CD8-positive, alpha-beta memory T cell (primary cell): ENCODE data around the gene PNPLA2. TPM values are rescaled to one million over a fixed set of nuclear protein-coding genes. Genes with fewer than 3 reads are reported as not detected.
A peak's percentile ranks its signal among the peaks of the same experiment; 100 is the strongest.

ENCODE experiments used
- CTCF ChIA-PET: fragments of 350-600 bp; sonication (Branson Sonifier 250); formaldehyde crosslinking; loops from one replicate; lab custom pipeline; 2021; ENCODE audit warnings: antibody characterized with exemption; lab: Charles Lee
- POLR2A ChIA-PET: fragments of 350-600 bp; sonication (Branson Sonifier 250); formaldehyde crosslinking; loops from one replicate; lab custom pipeline; 2021; ENCODE audit warnings: antibody characterized with exemption; lab: Charles Lee
- DNase-seq, 5 donors: peaks; one replicate each; pipeline versions ENCODE4 v3.0.0 to v3.0.0-alpha.2; 2020 to 2022; ENCODE audit warnings: mixed read lengths in 1 of 5
- H3K27ac ChIP-seq: one replicate; pipeline ENCODE4 v1.7.0; 2013; ENCODE audit warnings: low read depth, mild to moderate bottlenecking, low read length, moderate library complexity
- H3K27me3 ChIP-seq: 2 replicates; pipeline ENCODE4 v1.7.0; 2013; ENCODE audit warnings: low read length, mild to moderate bottlenecking; ENCODE audit not compliant: insufficient read depth, poor library complexity, severe bottlenecking
- H3K36me3 ChIP-seq: 2 replicates; pipeline ENCODE4 v1.7.0; 2013; ENCODE audit warnings: mild to moderate bottlenecking, low read length, moderate library complexity; ENCODE audit not compliant: insufficient read depth
- H3K4me1 ChIP-seq: 2 replicates; pipeline ENCODE4 v1.7.0; 2013; ENCODE audit warnings: mild to moderate bottlenecking, low read length, moderate library complexity; ENCODE audit not compliant: insufficient read depth
- H3K4me3 ChIP-seq: 2 replicates; pipeline ENCODE4 v1.7.0; 2013; ENCODE audit warnings: mild to moderate bottlenecking, low read length
- H3K9me3 ChIP-seq: 2 replicates; pipeline ENCODE4 v1.7.0; 2013; ENCODE audit warnings: mild to moderate bottlenecking, low read length
- H3K27ac Mint-ChIP-seq, 8 donors: one replicate each; pipeline ENCODE4 v1.8.0; 2020 to 2021; ENCODE audit warnings: mixed read lengths in 8 of 8, mild to moderate bottlenecking in 6 of 8, inconsistent platforms in 3 of 8, moderate library complexity in 3 of 8
- H3K27me3 Mint-ChIP-seq, 2 donors: one replicate each; pipeline ENCODE4 v1.8.0; 2020 to 2021; ENCODE audit warnings: mixed read lengths in 2 of 2, mild to moderate bottlenecking in 1 of 2, moderate library complexity in 1 of 2
- H3K36me3 Mint-ChIP-seq, 3 donors: one replicate each; pipeline ENCODE4 v1.8.0; 2020 to 2021; ENCODE audit warnings: mixed read lengths in 3 of 3, inconsistent platforms in 1 of 3, mild to moderate bottlenecking in 1 of 3
- H3K4me1 Mint-ChIP-seq, 3 donors: one replicate each; pipeline ENCODE4 v1.8.0; 2020 to 2021; ENCODE audit warnings: mixed read lengths in 3 of 3, inconsistent platforms in 1 of 3, mild to moderate bottlenecking in 1 of 3
- H3K4me3 Mint-ChIP-seq, 7 donors: one replicate each; pipeline ENCODE4 v1.8.0; 2020 to 2021; ENCODE audit warnings: mixed read lengths in 7 of 7, mild to moderate bottlenecking in 6 of 7, moderate library complexity in 4 of 7, inconsistent platforms in 2 of 7
- H3K9me3 Mint-ChIP-seq, 5 donors: one replicate each; pipeline ENCODE4 v1.8.0; 2020 to 2022; ENCODE audit warnings: mixed read lengths in 5 of 5, mild to moderate bottlenecking in 3 of 5, moderate library complexity in 2 of 5, inconsistent platforms in 1 of 5
- polyA plus RNA-seq: library from polyadenylated mRNA; unstranded; fragments of 300-500 nt; fragmentation: Illumina TruSeq; gene quantifications from one replicate; pipeline ENCODE4 v1.2.3, GENCODE V29; 2021
- total RNA-seq, 2 experiments: library from RNA; stranded (reverse); gene quantifications; one replicate each; pipeline ENCODE4 v1.2.3, GENCODE V29; 2021

PNPLA2 gene
- total and polyA plus RNA-seq, 3 experiments from 2014 or later, result 41.5 to 53.0 (median 49.8) TPM

DNA sequence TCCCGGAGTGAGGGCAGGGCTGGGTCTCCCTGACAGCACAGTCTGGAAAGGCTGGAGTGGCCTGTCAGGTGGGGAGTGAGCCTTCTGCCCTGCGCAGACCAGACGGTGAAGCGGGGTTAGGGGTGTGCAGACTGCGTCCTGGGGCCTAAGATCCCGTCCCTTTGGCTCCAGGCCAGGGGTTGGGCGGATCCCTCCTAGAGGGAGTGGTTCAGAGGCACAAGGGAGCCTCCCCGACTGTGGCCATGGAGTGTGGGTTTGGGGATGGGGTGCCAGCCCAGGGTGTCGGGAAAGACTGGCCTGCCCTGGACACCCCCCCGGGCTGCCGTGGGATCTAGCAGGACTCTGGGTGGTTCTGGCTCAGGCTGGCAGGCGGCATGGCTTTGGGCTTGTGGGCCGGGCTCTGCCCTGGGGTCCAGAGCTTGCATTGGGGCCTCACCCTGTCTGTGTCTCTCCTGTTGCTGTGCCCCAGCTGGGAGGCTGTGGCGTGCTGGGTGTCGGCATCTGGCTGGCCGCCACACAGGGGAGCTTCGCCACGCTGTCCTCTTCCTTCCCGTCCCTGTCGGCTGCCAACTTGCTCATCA, 43.5 kb downstream of the PNPLA2 start:
- DNase-seq, result no peak
- POLR2A ChIA-PET, result no interaction called here
- H3K27me3 ChIP-seq, result no peaks in the 10 kb centered on the region
- Mint-ChIP-seq H3K27me3 (no peaks in the 10 kb centered on the region), H3K36me3 (no peaks in the 10 kb centered on the region), H3K9me3 (no peaks in the 10 kb centered on the region), H3K4me1 (peaks cover 0 to under 1% (median under 1%) of the 10 kb centered on the region in 3 donors), H3K27ac (no peak overlapping the region), H3K4me3 (no peak overlapping the region)
- H3K4me3 ChIP-seq, result no peak overlapping the region
- CTCF ChIA-PET, result no interaction called here
- H3K4me1 ChIP-seq, result no peaks in the 10 kb centered on the region
- no peak overlapping the region for H3K27ac ChIP-seq
- no peaks in the 10 kb centered on the region for H3K36me3 ChIP-seq
- no peaks in the 10 kb centered on the region for H3K9me3 ChIP-seq

DNA sequence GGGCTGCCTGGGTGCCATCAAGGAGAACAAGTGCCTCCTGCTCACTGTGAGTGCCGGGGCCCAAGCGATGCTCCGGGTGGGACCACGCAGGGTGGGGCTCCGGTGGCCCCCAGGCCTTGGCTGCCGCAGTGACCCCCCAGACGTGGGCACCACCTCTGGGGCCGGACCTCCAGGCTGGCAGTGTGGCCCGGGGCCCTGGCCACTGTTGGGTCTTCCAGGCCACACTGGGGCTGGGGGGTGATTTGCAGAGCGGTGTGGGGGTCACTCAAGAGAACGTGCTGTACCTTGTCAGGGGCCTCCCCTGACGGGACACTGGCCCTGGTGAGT, 43.9 kb downstream of the PNPLA2 start:
- Mint-ChIP-seq H3K4me3 (no peak overlapping the region), H3K4me1 (no peaks in the 10 kb centered on the region), H3K36me3 (no peaks in the 10 kb centered on the region), H3K27me3 (no peaks in the 10 kb centered on the region), H3K9me3 (no peaks in the 10 kb centered on the region), H3K27ac (no peak overlapping the region)
- ChIA-PET CTCF (no interaction called here), POLR2A (no interaction called here)
- no peaks in the 10 kb centered on the region for H3K4me1 ChIP-seq
- H3K36me3 ChIP-seq, result no peaks in the 10 kb centered on the region
- no peaks in the 10 kb centered on the region for H3K9me3 ChIP-seq
- H3K4me3 ChIP-seq, result no peak overlapping the region
- no peak overlapping the region for H3K27ac ChIP-seq
- DNase-seq, result no peak
- no peaks in the 10 kb centered on the region for H3K27me3 ChIP-seq

DNA sequence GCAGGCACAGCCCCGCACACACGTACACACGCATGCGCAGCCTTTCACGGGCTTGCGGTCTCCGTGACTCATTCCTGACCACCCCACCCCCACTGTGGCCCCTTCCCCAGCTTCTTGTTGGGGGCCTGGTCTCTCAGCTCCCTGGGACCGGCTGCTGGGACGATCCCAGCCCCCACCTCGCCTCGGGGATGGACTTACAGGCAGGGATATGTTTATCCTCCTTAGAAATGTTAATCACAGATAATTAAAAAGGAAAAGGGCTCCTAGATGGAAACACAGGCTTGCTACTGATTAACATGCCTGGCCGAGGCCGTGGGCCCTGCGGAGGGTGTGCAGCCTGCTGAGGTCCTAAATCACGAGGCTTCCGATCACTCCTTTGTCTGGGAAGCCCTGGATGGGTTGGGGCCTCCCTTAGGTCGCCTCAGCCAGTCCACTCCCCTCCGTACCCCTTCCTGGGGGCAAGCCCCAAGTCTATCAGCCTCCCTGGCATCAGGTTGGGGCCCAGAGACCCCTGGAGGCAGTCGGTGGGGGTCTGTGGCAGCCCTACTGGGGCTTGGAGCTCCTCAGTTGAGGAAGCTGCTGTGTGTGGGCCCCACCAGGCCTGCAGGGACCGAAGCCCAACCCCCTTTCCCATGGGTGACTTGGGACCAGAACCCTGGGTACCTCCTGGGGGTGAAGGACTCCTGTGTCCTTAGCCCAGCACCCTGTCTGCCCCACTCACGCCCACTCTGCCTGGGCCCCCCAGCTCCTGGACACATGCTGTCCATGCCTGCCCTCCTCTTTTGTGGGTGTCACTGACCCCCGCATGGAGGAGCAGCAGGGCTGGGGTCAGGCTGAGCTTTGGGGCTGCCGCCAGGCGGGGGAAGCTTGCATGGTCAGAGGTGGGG, 44.6 kb downstream of the PNPLA2 start:
- no peaks in the 10 kb centered on the region for H3K9me3 Mint-ChIP-seq
- no peaks in the 10 kb centered on the region for H3K4me1 Mint-ChIP-seq
- no peak for DNase-seq
- Histone ChIP-seq H3K9me3 (no peaks in the 10 kb centered on the region), H3K4me3 (no peak overlapping the region), H3K27ac (no peak overlapping the region), H3K27me3 (no peaks in the 10 kb centered on the region), H3K4me1 (no peaks in the 10 kb centered on the region), H3K36me3 (no peaks in the 10 kb centered on the region)
- H3K27me3 Mint-ChIP-seq, result no peaks in the 10 kb centered on the region
- POLR2A ChIA-PET, result no interaction called here
- no peaks in the 10 kb centered on the region for H3K36me3 Mint-ChIP-seq
- CTCF ChIA-PET, result no interaction called here
- no peak overlapping the region for H3K4me3 Mint-ChIP-seq
- no peak overlapping the region for H3K27ac Mint-ChIP-seq

GRCh38 chr11:863910-864827, 45.5 kb downstream of the PNPLA2 start:
- Histone ChIP-seq H3K36me3 (no peaks in the 10 kb centered on the region), H3K27ac (no peak overlapping the region), H3K4me3 (no peak overlapping the region), H3K27me3 (no peaks in the 10 kb centered on the region), H3K4me1 (no peaks in the 10 kb centered on the region), H3K9me3 (no peaks in the 10 kb centered on the region)
- ChIA-PET CTCF (no interaction called here), POLR2A (no interaction called here)
- Mint-ChIP-seq H3K4me1 (no peaks in the 10 kb centered on the region), H3K9me3 (no peaks in the 10 kb centered on the region), H3K36me3 (peaks cover 0 to 2% (median 0%) of the 10 kb centered on the region in 3 donors), H3K27ac (peak overlapping the region in 1 of 8 donors; percentile 46), H3K27me3 (no peaks in the 10 kb centered on the region), H3K4me3 (no peak overlapping the region)
- no peak for DNase-seq

GRCh38 chr11:864898-865297, 46.2 kb downstream of the PNPLA2 start:
- Mint-ChIP-seq H3K27ac (peak overlapping the region in 1 of 8 donors; percentile 46), H3K4me3 (no peak overlapping the region), H3K4me1 (no peaks in the 10 kb centered on the region), H3K27me3 (no peaks in the 10 kb centered on the region), H3K36me3 (peaks cover 0 to 4% (median 0%) of the 10 kb centered on the region in 3 donors), H3K9me3 (no peaks in the 10 kb centered on the region)
- no peak for DNase-seq
- Histone ChIP-seq H3K36me3 (no peaks in the 10 kb centered on the region), H3K27ac (no peak overlapping the region), H3K4me3 (no peak overlapping the region), H3K4me1 (no peaks in the 10 kb centered on the region), H3K27me3 (no peaks in the 10 kb centered on the region), H3K9me3 (no peaks in the 10 kb centered on the region)
- CTCF ChIA-PET, result no interaction called here
- POLR2A ChIA-PET, result no interaction called here

DNA sequence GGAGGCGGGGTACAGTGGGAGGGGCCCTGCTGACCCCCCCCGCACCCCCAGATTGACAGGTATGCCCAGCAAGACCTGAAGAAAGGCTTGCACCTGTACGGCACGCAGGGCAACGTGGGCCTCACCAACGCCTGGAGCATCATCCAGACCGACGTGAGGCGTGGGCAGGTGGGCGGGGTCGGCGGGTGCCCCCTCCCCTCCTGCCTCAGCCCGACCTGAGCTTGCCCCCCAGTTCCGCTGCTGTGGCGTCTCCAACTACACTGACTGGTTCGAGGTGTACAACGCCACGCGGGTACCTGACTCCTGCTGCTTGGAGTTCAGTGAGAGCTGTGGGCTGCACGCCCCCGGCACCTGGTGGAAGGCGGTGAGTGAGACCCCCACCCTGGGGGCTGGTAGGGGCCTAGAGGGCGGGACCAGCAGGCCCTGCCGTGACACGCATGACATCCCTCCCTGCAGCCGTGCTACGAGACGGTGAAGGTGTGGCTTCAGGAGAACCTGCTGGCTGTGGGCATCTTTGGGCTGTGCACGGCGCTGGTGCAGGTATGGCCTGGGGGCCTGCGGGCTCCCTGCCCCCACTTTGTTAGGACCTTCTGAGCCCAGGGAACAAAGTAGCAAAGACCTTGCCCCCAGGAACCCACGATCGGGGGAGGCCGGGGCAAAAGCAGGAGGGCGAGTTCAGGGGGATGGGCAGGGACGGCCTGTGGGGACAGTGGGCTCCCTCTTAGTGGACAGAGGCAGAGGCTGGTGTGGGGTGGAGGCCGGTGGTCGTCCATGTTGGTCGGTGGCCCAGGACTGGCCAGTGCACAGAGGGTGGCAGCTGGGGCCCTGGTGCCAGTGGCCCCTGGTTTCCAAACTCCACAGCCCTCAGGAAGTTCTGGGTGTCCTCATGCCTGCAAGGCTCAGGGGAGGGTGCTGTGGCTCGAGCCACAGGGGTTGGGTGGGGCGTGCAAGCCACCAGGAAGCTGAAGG, 47.0 kb downstream of the PNPLA2 start:
- ChIA-PET POLR2A (no interaction called here), CTCF (no interaction called here)
- peaks cover 0 to 4% (median 0%) of the 10 kb centered on the region in 3 donors for H3K36me3 Mint-ChIP-seq

DNA sequence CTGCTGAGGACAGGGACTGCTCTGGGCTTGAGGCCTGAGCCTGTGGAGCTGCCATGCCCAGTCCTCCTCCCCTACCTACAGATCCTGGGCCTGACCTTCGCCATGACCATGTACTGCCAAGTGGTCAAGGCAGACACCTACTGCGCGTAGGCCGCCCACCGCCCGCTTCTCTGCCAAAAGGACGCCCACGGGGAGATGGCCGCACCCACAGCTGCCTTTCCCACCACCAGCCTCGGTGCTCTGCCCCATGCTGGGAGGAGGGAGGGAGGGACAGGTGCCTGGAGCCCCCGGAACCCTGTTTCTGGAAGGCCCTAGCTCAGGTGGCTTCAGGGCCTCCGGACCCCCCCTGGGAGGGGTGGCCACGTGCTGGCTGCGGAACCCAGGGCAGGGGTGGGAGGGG, 47.8 kb downstream of the PNPLA2 start:
- DNase-seq, result no peak
- no peak overlapping the region for H3K4me3 Mint-ChIP-seq
- H3K36me3 Mint-ChIP-seq, result peaks cover 0 to 4% (median 0%) of the 10 kb centered on the region in 3 donors
- no peak overlapping the region for H3K27ac ChIP-seq
- no peak overlapping the region for H3K27ac Mint-ChIP-seq
- no peaks in the 10 kb centered on the region for H3K9me3 Mint-ChIP-seq
- no peaks in the 10 kb centered on the region for H3K27me3 Mint-ChIP-seq
- no peaks in the 10 kb centered on the region for H3K9me3 ChIP-seq
- H3K36me3 ChIP-seq, result no peaks in the 10 kb centered on the region
- no peaks in the 10 kb centered on the region for H3K27me3 ChIP-seq
- POLR2A ChIA-PET, result no interaction called here
- CTCF ChIA-PET, result no interaction called here
- H3K4me3 ChIP-seq, result no peak overlapping the region
- H3K4me1 Mint-ChIP-seq, result no peaks in the 10 kb centered on the region
- H3K4me1 ChIP-seq, result no peaks in the 10 kb centered on the region

More for the DNA sequence above, 47.0 kb downstream of the PNPLA2 start:
- Mint-ChIP-seq H3K9me3 (no peaks in the 10 kb centered on the region), H3K27ac (no peak overlapping the region), H3K4me1 (no peaks in the 10 kb centered on the region), H3K27me3 (no peaks in the 10 kb centered on the region), H3K4me3 (no peak overlapping the region)
- no peak for DNase-seq
- H3K27me3 ChIP-seq, result no peaks in the 10 kb centered on the region
- no peak overlapping the region for H3K4me3 ChIP-seq
- no peaks in the 10 kb centered on the region for H3K9me3 ChIP-seq
- H3K36me3 ChIP-seq, result no peaks in the 10 kb centered on the region
- H3K4me1 ChIP-seq, result no peaks in the 10 kb centered on the region
- no peak overlapping the region for H3K27ac ChIP-seq
